ENCODE results near the gene SND1. TPM values are rescaled to one million over a fixed set of nuclear protein-coding genes. Genes with fewer than 3 reads are reported as not detected.

The SND1 gene
- total and polyA plus RNA-seq, 2 donors (not counting 3 experiments of a cell fraction or from before 2014, with no cell fraction given), result 116 to 249 TPM

DNA sequence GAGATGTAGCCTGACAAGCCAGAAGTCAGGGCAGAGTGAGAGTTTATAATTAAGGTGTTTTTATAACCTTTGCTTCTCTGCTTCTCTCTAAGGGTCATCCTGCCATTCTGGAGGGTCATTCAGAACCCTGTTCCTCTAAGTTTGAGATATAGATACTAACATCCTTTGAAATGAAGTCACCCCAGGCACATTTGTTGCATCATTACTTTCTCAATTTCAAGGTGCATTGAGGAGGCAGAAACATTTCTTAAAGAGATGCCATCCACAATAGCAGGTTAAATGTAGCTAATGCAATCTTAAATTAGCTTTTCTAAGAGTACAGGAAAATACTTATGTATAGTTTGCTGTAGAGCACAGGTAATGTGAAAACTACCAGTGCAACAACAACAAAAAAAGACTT, 272.9 kb downstream of the SND1 start:
- no TSS peak for BruUV-seq (replicated peaks)
- intact Hi-C loops (cut with micrococcal nuclease) (no loop called here), dilution Hi-C loops (cut with MboI; ENCODE audit: extremely low pct_ligation_motif_present, low sequenced_read_pairs) (no loop called here)
- Histone ChIP-seq H3K9ac (replicated peaks; ENCODE audit: extremely low read depth, insufficient read depth, low read length) (no peak overlapping the region), H3K4me3 (replicated peaks in 1 of 3; ENCODE audit: insufficient read depth in 1 of 3, low read depth in 1 of 3, low read length in 3 of 3) (no peak overlapping the region), H3K27me3 (ENCODE audit: control insufficient read depth in 2 of 2, insufficient read depth in 2 of 2, low read length in 2 of 2) (no peaks in the 10 kb centered on the region), H3K4me1 (ENCODE audit: control insufficient read depth, extremely low read depth, insufficient read depth, low read length) (no peaks in the 10 kb centered on the region), H3K27ac (ENCODE audit: insufficient read depth, low read depth, low read length) (no peak overlapping the region), H3K9me1 (replicated peaks; ENCODE audit: control insufficient read depth, extremely low read depth, insufficient read depth, low read length) (peaks cover 3% of the 10 kb centered on the region), H3K79me2 (ENCODE audit: control insufficient read depth, insufficient read depth, low read length) (peaks cover 22% of the 10 kb centered on the region), H3K4me2 (ENCODE audit: insufficient read depth, low read length) (no peak overlapping the region), H2AFZ (ENCODE audit: low read depth, low read length) (no peak overlapping the region), H3K36me3 (ENCODE audit: control insufficient read depth in 2 of 2, extremely low read depth in 1 of 2, insufficient read depth in 2 of 2, low read length in 2 of 2) (peaks cover 3 to 6% of the 10 kb centered on the region in 2 experiments), H4K20me1 (replicated peaks; ENCODE audit: control insufficient read depth, extremely low read depth, insufficient read depth, low read length) (peaks cover 7% of the 10 kb centered on the region), H3K9me3 (replicated peaks; ENCODE audit: control insufficient read depth, insufficient read depth, low read length) (no peaks in the 10 kb centered on the region)
- ChIA-PET POLR2A (no interaction called here), CTCF (no interaction called here)
- TF ChIP-seq POLR2AphosphoS5 (IDR thresholded peaks at IDR 0.05; ENCODE audit: insufficient read depth, low read depth, low read length), result no peak
- no peak for TF ChIP-seq FOS (IDR thresholded peaks at IDR 0.05; ENCODE audit: borderline replicate concordance, insufficient read depth, low read length)
- no peak for DNase-seq (ENCODE audit: low read depth, low spot score)
- no peak for FAIRE-seq

DNA sequence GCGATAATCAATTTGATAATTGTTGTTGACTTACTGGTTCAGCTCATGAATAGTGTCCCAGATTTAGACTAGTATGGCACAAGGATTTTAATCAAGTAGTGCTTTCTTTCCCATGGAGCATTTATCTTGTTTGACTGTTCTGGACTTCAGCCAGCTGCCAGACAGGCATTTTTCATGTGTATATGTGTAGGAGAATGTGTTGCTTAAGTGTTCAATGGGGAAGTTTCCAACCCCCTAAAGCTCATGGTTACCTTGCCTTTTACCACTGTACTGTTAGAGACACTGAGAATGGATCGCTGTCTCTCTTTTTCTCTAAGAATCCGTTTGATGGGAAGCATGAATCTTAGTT, 275.3 kb downstream of the SND1 start:
- FAIRE-seq (no peak), DNase-seq (ENCODE audit: low read depth, low spot score) (peak; percentile 29)
- H4K20me1 ChIP-seq (replicated peaks; ENCODE audit: control insufficient read depth, extremely low read depth, insufficient read depth, low read length), result peaks cover 7% of the 10 kb centered on the region
- H3K4me2 ChIP-seq (ENCODE audit: insufficient read depth, low read length), result no peak overlapping the region
- H3K36me3 ChIP-seq (ENCODE audit: control insufficient read depth in 2 of 2, extremely low read depth in 1 of 2, insufficient read depth in 2 of 2, low read length in 2 of 2), result peaks cover 3 to 6% of the 10 kb centered on the region in 2 experiments
- TF ChIP-seq JUN (IDR thresholded peaks at IDR 0.05; ENCODE audit: borderline replicate concordance, insufficient read depth, insufficient read length, low read depth), result no peak
- H3K79me2 ChIP-seq (ENCODE audit: control insufficient read depth, insufficient read depth, low read length), result peaks cover 17% of the 10 kb centered on the region
- no TSS peak for BruUV-seq (replicated peaks)
- dilution Hi-C loops (cut with MboI; ENCODE audit: extremely low pct_ligation_motif_present, low sequenced_read_pairs) (no loop called here), intact Hi-C loops (cut with micrococcal nuclease) (no loop called here)
- POLR2A ChIA-PET, result no interaction called here
- no peaks in the 10 kb centered on the region for H3K27me3 ChIP-seq (ENCODE audit: control insufficient read depth in 2 of 2, insufficient read depth in 2 of 2, low read length in 2 of 2)
- no peaks in the 10 kb centered on the region for H3K9me3 ChIP-seq (replicated peaks; ENCODE audit: control insufficient read depth, insufficient read depth, low read length)
- CTCF ChIA-PET, result no interaction called here
- H3K27ac ChIP-seq (ENCODE audit: insufficient read depth, low read depth, low read length), result no peak overlapping the region
- H3K9me1 ChIP-seq (replicated peaks; ENCODE audit: control insufficient read depth, extremely low read depth, insufficient read depth, low read length), result peaks cover 3% of the 10 kb centered on the region
- H2AFZ ChIP-seq (ENCODE audit: low read depth, low read length), result no peak overlapping the region
- no peak overlapping the region for H3K9ac ChIP-seq (replicated peaks; ENCODE audit: extremely low read depth, insufficient read depth, low read length)
- H3K4me3 ChIP-seq (replicated peaks in 1 of 3; ENCODE audit: insufficient read depth in 1 of 3, low read depth in 1 of 3, low read length in 3 of 3), result no peak overlapping the region
- no peaks in the 10 kb centered on the region for H3K4me1 ChIP-seq (ENCODE audit: control insufficient read depth, extremely low read depth, insufficient read depth, low read length)

Measured in endothelial cell of umbilical vein (primary cell).